K562 (cell line): Measurements from ENCODE around the gene UQCRHL. TPM values are rescaled to one million over a fixed set of nuclear protein-coding genes. Genes with fewer than 3 reads are reported as not detected.

Experiments
- DPF2 ChIP-seq: fragments of 450-650 bp; IDR thresholded peaks from 2 replicates; pipeline ENCODE4 v1.6.1; 2016
- ERF ChIP-seq: fragments of 450-650 bp; formaldehyde crosslinking; IDR thresholded peaks from 2 replicates; pipeline ENCODE4 v1.4.0; 2020; ENCODE audit warnings: mild to moderate bottlenecking, mixed read lengths
- polyA plus RNA-seq, 8 experiments: library from polyadenylated mRNA; depleted of rRNA in 4 of 8; stranded (reverse) in 5 of 8; unstranded in 3 of 8; fragments of >200 nt; fragmentation: Nextera tagmentation in 2 of 8; fragmentation: Illumina TruSeq in 1 of 8; extraction: Ambion mirVana in 2 of 8; extraction: Trizol in 1 of 8; gene quantifications; 2 replicates each; pipeline versions ENCODE4 v1.2.1 to v1.2.3, GENCODE V29; 2011 to 2014; ENCODE audit warnings: inconsistent platforms in 1 of 8, missing spikeins in 1 of 8
- total RNA-seq, 7 experiments: library from RNA; depleted of rRNA in 6 of 7; stranded (reverse); fragments of >200 nt in 6 of 7; fragmentation: Illumina TruSeq in 2 of 7; extraction: Trizol in 2 of 7; gene quantifications; 2 replicates each; pipeline versions ENCODE4 v1.2.1 to v1.2.3, GENCODE V29; 2011 to 2021; ENCODE audit warnings: low replicate concordance in 1 of 7
- TF ChIP-seq, protein P1 (sequence below), 2 experiments: fragments of 450-650 bp; IDR thresholded peaks; 2 replicates each; pipeline ENCODE4 v1.6.1; 2018; ENCODE audit warnings: mild to moderate bottlenecking in 2 of 2, low read depth in 1 of 2; ENCODE audit not compliant: partially characterized antibody in 2 of 2
- TF ChIP-seq, protein P2 (sequence below): fragments of 450-650 bp; IDR thresholded peaks from 2 replicates; pipeline ENCODE4 v1.6.1; 2017; ENCODE audit warnings: antibody characterized with exemption, mild to moderate bottlenecking
- TF ChIP-seq, protein P3 (sequence below): fragments of 250-450 bp; sonication (Bioruptor Pico); IDR thresholded peaks from 2 replicates; pipeline ENCODE4 v1.8.0; 2022; ENCODE audit warnings: moderate library complexity, mild to moderate bottlenecking, inconsistent platforms

Gene UQCRHL
- total and polyA plus RNA-seq, 9 of the 15 experiments (the other 6 are each of a cell fraction or from before 2014, with no cell fraction given), result 5.1 to 41.3 (median 21.8) TPM

DNA sequence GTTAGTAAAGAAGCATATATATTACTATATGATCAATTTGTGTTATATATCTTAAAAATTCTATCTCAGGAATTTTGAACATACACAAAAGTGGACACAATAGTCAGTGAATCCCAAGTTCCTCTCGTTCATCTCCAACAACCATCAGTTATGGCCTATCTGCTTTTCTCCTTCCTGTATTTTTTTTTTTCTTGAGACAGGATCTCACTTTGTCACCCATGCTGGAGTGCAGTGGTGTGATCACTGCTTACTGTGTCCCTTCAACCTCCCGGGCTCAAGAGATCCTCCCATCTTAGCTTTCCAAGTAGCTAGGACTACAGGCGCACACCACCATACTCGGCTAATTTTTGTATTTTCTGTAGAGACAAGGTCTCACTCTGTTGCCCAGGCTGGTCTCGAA is 49.4 kb upstream of the UQCRHL start (continued):
- TF ChIP-seq, protein P1, sequence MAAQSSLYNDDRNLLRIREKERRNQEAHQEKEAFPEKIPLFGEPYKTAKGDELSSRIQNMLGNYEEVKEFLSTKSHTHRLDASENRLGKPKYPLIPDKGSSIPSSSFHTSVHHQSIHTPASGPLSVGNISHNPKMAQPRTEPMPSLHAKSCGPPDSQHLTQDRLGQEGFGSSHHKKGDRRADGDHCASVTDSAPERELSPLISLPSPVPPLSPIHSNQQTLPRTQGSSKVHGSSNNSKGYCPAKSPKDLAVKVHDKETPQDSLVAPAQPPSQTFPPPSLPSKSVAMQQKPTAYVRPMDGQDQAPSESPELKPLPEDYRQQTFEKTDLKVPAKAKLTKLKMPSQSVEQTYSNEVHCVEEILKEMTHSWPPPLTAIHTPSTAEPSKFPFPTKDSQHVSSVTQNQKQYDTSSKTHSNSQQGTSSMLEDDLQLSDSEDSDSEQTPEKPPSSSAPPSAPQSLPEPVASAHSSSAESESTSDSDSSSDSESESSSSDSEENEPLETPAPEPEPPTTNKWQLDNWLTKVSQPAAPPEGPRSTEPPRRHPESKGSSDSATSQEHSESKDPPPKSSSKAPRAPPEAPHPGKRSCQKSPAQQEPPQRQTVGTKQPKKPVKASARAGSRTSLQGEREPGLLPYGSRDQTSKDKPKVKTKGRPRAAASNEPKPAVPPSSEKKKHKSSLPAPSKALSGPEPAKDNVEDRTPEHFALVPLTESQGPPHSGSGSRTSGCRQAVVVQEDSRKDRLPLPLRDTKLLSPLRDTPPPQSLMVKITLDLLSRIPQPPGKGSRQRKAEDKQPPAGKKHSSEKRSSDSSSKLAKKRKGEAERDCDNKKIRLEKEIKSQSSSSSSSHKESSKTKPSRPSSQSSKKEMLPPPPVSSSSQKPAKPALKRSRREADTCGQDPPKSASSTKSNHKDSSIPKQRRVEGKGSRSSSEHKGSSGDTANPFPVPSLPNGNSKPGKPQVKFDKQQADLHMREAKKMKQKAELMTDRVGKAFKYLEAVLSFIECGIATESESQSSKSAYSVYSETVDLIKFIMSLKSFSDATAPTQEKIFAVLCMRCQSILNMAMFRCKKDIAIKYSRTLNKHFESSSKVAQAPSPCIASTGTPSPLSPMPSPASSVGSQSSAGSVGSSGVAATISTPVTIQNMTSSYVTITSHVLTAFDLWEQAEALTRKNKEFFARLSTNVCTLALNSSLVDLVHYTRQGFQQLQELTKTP (IDR thresholded peaks at IDR 0.05; ENCODE audit: low read depth in 1 of 2, partially characterized antibody in 2 of 2), result no peak
- TF ChIP-seq DPF2 (peak; percentile 55), ERF (CRISPR knock-in tag) (no peak)
- TF ChIP-seq, protein P2, sequence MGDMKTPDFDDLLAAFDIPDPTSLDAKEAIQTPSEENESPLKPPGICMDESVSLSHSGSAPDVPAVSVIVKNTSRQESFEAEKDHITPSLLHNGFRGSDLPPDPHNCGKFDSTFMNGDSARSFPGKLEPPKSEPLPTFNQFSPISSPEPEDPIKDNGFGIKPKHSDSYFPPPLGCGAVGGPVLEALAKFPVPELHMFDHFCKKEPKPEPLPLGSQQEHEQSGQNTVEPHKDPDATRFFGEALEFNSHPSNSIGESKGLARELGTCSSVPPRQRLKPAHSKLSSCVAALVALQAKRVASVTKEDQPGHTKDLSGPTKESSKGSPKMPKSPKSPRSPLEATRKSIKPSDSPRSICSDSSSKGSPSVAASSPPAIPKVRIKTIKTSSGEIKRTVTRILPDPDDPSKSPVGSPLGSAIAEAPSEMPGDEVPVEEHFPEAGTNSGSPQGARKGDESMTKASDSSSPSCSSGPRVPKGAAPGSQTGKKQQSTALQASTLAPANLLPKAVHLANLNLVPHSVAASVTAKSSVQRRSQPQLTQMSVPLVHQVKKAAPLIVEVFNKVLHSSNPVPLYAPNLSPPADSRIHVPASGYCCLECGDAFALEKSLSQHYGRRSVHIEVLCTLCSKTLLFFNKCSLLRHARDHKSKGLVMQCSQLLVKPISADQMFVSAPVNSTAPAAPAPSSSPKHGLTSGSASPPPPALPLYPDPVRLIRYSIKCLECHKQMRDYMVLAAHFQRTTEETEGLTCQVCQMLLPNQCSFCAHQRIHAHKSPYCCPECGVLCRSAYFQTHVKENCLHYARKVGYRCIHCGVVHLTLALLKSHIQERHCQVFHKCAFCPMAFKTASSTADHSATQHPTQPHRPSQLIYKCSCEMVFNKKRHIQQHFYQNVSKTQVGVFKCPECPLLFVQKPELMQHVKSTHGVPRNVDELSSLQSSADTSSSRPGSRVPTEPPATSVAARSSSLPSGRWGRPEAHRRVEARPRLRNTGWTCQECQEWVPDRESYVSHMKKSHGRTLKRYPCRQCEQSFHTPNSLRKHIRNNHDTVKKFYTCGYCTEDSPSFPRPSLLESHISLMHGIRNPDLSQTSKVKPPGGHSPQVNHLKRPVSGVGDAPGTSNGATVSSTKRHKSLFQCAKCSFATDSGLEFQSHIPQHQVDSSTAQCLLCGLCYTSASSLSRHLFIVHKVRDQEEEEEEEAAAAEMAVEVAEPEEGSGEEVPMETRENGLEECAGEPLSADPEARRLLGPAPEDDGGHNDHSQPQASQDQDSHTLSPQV, result peak; percentile 46; the same call in 1 of the 2 replicates
- TF ChIP-seq, protein P3, sequence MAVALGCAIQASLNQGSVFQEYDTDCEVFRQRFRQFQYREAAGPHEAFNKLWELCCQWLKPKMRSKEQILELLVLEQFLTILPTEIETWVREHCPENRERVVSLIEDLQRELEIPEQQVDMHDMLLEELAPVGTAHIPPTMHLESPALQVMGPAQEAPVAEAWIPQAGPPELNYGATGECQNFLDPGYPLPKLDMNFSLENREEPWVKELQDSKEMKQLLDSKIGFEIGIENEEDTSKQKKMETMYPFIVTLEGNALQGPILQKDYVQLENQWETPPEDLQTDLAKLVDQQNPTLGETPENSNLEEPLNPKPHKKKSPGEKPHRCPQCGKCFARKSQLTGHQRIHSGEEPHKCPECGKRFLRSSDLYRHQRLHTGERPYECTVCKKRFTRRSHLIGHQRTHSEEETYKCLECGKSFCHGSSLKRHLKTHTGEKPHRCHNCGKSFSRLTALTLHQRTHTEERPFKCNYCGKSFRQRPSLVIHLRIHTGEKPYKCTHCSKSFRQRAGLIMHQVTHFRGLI (CRISPR knock-in tag), result no peak
